GM19395 (cell line): ENCODE results near the gene KY.
"Not testable (repeated sequence)": the region's sequence is repeated elsewhere in the genome, so short reads cannot be mapped to it uniquely, and the experiment has no call there.

Experiments
- ATAC-seq: cut with Tn5 transposase; IDR thresholded peaks from one replicate; pipeline ENCODE4 v1.9.1; 2021; ENCODE audit warnings: mild to moderate bottlenecking, moderate library complexity; ENCODE audit not compliant: unreplicated experiment

Gene KY

GRCh38 chr3:134603956-134604355, 46.9 kb downstream of the KY start:
- ATAC-seq: no peak

DNA sequence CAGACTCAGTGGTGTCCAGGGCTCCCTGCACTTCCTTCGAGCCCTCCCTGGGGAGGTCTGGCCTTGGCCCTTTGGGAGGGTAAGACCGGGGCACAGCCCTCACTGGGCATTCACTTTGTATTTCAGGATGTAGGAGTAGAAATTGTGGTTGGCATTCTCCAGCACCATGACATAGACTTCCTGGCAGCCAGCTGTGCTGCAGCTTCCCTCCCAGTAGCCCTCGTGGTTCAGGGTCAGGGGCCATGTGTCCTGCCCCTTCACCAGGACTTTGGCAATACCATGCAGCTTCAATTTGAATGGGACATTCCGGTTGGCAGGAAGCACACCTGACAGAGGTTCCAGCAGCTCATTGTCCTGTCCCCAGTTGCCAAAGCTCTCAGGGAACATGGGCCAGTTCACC, 47.3 kb downstream of the KY start:
- no peak for ATAC-seq

- ATAC-seq: no peak
Observed at GRCh38 chr3:134602440-134602814, 48.4 kb downstream of the KY start.

- ATAC-seq: no peak
Observed at GRCh38 chr3:134601539-134602439, 49.0 kb downstream of the KY start.

DNA sequence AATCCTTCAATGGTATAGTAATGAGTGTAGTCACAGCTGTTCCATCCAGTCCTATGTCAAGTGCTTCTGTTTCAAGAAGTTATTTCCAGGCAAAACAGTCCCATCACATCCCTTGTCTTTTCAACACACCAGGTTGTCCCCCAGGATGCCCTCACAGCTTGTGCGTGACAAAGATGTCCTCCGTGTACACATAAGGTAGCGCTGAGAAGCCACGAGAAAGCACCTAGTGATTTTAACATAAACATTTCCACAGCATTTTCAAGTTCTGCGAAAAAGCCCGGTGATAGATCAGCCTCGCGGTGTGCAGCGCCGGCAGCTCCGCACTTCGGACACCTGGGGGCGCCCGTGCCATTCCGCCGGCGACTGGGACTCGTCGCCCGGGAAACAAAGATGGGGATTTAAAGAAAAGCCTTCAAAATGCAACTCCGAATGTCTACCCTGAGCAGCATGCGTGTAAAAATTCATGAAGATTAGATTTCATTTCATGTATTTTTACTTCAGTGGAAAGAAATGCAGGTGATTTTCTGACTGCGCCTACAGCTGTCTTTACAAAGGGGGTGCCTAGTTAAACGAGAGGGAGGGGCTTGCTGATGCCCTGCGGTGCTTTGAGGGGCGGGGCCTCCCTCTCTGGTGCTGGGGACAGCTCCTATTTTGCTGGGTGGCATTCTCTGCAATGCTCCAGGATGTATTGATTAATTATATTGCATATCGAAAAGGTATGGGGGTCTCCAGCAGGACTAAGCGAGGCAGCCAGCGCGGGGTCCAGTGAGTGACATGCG, 49.9 kb downstream of the KY start:
- ATAC-seq: peak; percentile 81

DNA sequence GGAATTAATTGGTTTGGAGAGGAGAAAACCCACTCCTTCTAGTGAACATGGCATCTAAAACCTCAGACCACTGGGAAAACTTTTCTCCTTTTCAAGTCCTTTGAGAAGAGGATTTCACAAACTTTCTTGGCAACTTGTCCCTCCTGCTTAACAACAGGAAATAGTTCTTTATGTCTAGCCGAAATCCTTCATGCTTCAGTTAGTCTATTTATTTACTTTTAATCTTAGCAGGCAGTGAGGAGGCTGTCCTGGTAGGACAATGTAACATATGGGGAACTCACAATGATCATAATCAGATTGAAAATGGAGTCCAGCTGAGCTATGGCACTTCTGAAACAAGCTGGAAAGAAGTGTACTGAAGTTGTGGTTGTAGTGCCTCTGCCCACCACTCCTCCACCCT, 50.6 kb downstream of the KY start:
- ATAC-seq: no peak

DNA sequence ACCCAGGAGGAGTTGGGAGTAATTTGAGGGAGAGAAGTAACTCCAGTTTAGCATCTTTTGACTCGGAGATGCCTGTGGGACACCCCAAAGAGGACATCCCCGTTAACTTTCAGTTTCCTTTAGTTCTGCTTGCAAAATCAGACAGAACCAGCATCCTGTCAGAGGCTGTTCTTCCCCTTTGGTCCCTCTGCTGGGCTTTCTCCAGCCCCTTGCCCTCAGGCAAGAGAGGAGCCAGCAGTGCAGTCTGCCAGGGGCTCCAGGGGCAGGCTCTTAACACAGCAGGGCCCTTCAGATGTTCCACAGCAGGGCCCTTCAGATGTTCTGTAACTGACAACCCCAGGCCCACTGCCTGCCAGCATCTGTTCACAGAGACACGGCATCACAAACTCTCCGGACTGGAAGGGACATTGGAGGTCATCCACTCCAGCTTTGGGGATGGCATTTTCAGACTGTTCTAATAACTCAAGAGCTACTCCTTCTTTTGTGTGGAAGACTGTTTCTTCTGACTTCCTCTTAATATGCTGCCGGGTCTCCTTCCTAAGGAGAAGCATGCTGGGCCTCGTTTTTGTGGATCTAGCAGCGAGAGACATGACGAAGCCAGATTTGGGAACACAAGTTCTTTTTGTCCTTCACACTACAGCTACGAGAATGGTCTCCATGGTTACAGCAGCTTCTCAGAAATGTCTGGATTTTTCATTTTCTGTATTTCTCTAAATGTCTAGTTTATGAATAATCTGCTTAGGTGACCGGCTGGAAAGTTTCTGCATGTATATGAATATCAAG, 51.9 kb downstream of the KY start:
- ATAC-seq: no peak

DNA sequence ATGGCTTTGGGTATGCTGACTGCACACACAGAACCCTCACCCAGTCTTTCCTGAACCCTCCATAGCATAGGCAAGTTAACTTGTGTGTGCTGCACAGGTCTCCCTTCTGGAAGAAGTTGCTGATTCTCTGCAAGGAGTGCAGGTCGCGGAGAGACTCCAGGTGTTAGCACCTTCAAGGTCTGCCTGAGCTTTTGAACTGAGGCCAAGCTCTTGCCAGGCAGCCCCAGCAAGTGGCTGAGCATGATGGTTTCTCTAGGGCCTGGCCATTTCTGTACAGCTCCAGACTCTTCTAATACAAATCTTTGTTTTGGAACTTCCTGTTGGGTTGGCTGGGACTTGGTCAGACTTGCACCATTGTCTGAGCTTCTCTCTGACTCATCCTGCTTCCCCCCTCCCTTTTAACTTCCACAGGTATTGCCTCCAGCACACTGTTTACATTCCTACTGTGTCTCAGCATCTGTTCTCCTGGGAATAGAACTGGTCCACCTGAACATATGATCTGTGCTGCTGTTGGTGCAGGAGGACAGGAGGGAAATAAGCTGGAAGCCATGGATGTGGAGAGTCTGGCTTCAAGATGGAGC, 53.3 kb downstream of the KY start:
- ATAC-seq: no peak

DNA sequence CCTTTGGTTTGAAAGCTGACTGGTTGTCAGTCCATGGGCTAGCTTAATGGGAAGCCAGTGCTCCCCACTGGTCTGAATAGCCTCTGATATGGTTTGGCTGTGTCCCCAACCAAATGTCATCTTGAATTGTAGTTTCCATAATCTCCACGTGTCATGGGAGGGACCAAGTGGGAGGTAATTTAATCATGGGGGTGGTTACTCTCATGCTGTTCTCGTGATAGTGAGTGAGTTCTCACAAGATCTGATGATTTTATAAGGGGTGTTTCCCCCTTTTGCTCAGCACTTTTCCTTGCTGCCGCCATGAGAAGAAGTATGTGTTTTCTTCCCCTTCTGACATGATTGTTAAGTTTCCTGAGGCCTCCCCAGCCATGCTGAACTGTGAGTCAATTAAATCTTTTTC, 55.8 kb downstream of the KY start:
- ATAC-seq: not testable (repeated sequence)

DNA sequence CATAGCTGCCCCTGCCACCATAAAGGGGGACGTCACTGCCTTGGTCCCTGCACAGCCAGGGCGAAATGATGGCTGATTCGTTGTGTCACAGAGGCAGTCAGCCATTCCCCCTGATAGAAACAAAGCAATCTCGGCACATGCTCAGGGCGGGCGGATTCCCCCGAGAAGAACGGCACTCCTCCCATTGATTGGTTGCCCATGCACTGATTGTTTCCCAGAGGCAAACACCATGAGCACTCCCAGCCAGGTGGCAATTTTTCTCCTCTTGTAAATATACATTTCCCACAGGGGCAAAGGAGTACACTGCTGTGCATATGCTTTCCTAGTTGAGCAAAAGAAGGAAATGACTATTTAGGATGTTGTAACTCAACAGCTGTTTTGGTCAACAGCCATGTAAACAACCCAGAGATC, 56.5 kb downstream of the KY start:
- no peak for ATAC-seq

- no peak for ATAC-seq
Observed at GRCh38 chr3:134592806-134593205, 58.0 kb downstream of the KY start.

DNA sequence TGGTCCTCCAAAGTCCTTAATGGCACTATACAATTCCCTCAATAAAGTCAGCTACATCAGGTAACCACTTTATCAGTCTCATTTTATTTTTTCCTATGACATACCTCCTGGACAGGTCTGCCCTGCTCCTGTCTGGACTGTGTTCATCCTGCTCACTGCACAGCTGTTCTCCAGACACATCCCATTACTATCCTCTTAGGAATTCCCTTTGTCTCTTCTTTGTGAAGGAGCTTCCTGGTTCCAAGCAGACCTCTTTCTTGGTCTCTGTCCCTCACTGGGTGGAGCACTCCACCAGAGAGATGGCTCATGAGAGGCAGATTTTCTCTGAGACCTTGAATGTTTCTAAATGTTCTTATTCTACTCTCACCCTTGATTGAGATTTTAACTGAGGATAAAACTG, 60.1 kb downstream of the KY start:
- ATAC-seq: no peak

GRCh38 chr3:134579141-134579665, 71.6 kb downstream of the KY start:
- no peak for ATAC-seq

- no peak for ATAC-seq
Observed at GRCh38 chr3:134576831-134577230, 74.0 kb downstream of the KY start.

DNA sequence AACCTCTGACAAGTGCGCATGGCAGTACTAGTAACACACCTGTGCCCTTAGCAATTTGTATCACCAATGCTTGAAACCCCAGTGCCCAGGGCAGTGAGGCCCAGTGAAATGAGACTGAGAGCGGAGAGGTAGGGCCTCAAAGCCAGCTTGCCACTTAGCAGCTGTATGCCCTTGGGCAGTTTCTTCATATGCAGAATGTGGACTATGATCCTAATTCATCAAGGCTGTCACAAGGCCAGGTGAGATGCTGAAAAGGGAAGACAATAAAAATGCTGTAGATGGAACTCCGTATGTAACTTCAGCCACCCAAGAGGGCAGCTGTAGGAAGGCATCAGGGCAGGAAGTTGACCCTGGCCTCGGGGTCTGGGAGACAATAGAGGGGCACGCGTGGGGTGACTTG, 74.4 kb downstream of the KY start:
- ATAC-seq: no peak

DNA sequence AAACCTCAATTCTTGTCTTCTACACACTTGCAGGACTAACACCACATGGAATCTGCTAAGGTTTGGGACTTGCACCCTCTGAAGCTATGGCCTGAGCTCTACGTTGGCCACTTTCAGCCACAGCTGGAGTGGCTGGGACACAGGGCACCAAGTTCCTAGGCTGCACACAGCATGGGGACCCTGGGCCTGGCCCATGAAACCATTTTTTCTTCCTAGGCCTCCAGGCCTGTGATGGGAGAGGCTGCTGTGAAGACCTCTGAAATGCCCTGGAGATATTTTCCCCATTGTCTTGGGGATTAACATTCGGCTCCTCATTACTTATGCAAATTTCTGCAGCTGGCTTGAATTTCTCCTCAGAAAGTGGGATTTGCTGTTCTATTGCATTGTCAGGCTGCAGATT, 80.9 kb downstream of the KY start:
- ATAC-seq: not testable (repeated sequence)

- ATAC-seq: no peak
Observed at GRCh38 chr3:134568790-134569189, 82.0 kb downstream of the KY start.

- ATAC-seq: no peak
Observed at GRCh38 chr3:134567605-134568004, 83.2 kb downstream of the KY start.

DNA sequence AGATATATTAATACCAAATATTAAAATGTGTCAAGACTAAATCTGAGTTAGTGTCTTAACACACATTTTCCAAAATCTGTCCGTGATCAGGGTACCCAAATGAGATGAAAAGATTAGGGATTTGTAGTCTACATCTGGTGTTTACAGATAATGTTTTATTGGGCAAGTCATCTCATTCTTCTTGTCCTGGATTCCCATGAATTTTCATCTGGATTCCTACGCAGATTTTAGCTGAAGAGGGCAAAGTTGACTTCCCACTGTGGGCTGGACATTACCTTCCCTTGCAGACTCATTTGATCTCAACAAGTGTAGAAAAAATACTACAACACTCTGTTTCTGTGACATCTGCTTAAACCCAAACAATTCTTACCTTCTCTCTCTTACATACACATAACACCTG, 85.8 kb downstream of the KY start:
- ATAC-seq: no peak

DNA sequence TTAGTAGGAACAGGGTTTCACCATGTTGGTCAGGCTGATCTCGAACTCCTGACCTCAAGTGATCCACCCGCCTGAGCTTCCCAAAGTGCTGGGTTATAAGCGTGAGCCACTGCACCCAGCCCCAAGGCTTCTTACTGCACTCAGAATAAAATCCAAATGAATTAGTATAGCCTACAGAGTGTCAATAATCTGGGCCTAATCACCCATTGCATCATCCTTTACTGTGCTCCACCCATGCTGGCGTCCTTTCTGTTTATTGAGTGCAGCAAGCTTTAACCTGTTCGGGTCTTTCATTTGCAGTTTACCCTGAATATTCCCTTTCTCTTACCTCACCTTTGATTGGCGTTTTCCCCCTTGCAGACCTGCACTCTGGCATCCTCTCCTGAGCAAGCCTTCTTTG, 87.2 kb downstream of the KY start:
- no peak for ATAC-seq

- ATAC-seq: no peak
Observed at GRCh38 chr3:134562055-134562454, 88.8 kb downstream of the KY start.
